ENCODE data around the gene ROR1. TPM values are rescaled to one million over a fixed set of nuclear protein-coding genes. Genes with fewer than 3 reads are reported as not detected.

ROR1 gene
- total RNA-seq, 1 experiment from 2014 or later, result 2.7 TPM

- Histone ChIP-seq H3K4me2 (ENCODE audit: low read length) (no peak overlapping the region), H3K27ac (ENCODE audit: low read depth, low read length) (no peak overlapping the region), H3K36me3 (ENCODE audit: control insufficient read depth in 1 of 2, insufficient read depth in 2 of 2, low read length in 2 of 2) (no peaks in the 10 kb centered on the region), H2AFZ (ENCODE audit: low read depth, low read length, poor library complexity, severe bottlenecking) (no peak overlapping the region), H3K9ac (ENCODE audit: low read length) (no peak overlapping the region), H3K9me3 (ENCODE audit: control insufficient read depth in 1 of 2, insufficient read depth in 1 of 2, low read depth in 1 of 2, low read length in 2 of 2) (no peaks in the 10 kb centered on the region), H4K20me1 (ENCODE audit: insufficient read depth) (no peaks in the 10 kb centered on the region), H3K4me1 (ENCODE audit: control insufficient read depth in 1 of 2, insufficient read depth in 2 of 2, low read length in 2 of 2) (peaks cover 0 to 2% of the 10 kb centered on the region in 2 experiments; a peak in 1 of 4 replicates), H3K79me2 (ENCODE audit: insufficient read depth, low read length) (no peaks in the 10 kb centered on the region), H3K27me3 (ENCODE audit: insufficient read depth, low read length) (peaks cover 6% of the 10 kb centered on the region; the same call in 1 of the 2 replicates), H3K9me2 (ENCODE audit: insufficient read depth) (no peaks in the 10 kb centered on the region), H3K4me3 (replicated peaks in 1 of 2; ENCODE audit: low read depth in 1 of 2, low read length in 2 of 2) (no peak overlapping the region)
- intact Hi-C loops (cut with micrococcal nuclease), result loop anchor here (2.0 to 10.0 kb wide), 3 partner anchors 140 to 300 kb away; partner anchors contain the start of gene ROR1
- no TSS peak for BruUV-seq (replicated peaks)
- ChIA-PET RAD21 (ENCODE audit: low non-redundant PET in 1 of 2, low total read pairs in 2 of 2, uncharacterized antibody in 2 of 2, unreplicated experiment in 2 of 2) (interaction anchor here (0.5 to 2.1 kb wide), 5 partner anchors 223 to 298 kb away, joined by 3 to 12 read pairs (median 4); no protein-coding TSS in a partner anchor), CTCF (interaction anchor here (1.5 to 3.3 kb wide), 2 partner anchors 223 to 241 kb away, joined by 12 to 45 read pairs; no protein-coding TSS in a partner anchor), POLR2A (interaction anchor here (0.9 kb wide), 1 partner anchor 223 kb away, joined by 3 read pairs; no protein-coding TSS in a partner anchor)
- ATAC-seq (peak; percentile 76), DNase-seq (ENCODE audit: low read depth, low spot score) (no peak)
- TF ChIP-seq SP1 (IDR thresholded peaks at IDR 0.05; ENCODE audit: low read depth), result no peak
- TF ChIP-seq RAD21 (IDR thresholded peaks at IDR 0.05; ENCODE audit: low read depth), result peak; percentile 75
- TF ChIP-seq CTCF (IDR thresholded peaks at IDR 0.05 in 2 of 3, conservative IDR thresholded peaks at IDR 0.05 in 1 of 3; ENCODE audit: borderline replicate concordance in 1 of 3, insufficient read depth in 1 of 3, low read depth in 2 of 3, low read length in 2 of 3), result peak; percentile 40 to 60 (median 44); a peak in 5 of 6 replicates
- no peak for TF ChIP-seq JUND (IDR thresholded peaks at IDR 0.05)
Measured at GRCh38 chr1:63915121-63915520, 141.3 kb downstream of the ROR1 start.

DNA sequence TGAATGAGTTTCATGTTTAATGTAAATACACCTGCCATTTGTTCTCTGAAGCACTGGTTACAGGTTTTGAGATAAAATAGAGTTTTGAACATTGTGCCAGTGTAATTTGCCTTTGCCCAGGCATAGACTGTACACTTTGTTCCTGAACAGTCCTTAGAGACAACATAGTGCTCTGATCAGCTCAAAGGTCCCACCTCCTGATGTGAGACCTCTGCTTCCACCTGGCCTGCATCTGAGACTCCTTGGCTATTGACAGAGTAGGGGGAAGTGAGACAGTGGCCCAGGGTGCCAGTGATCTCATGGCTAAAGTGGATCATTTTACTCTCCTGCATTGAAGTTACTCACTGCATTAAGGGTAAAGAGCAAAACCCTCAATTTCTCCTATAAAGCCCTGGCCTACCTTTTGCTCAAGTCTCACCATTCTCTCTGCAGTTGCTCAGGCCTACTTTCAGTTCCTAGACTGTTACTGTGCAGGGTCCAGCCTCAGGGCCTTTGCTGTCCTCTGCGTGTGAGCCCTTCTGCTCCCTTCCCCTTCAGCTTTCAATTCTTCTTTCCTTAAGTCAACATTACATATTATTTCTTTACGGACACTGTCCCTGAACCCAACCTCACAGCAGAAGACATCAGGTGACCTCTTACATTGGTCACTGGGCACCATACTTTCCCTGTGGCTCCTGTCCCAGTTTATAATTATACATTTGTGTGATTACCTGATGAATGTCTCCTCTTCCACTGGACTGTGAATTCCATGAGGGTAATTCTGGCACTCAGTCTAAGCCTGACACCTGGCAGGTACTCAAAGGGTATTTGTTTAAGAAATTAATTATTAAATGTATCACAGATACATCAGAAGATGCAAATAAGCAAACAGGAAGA is 142.9 kb downstream of the ROR1 start:
- no peak for DNase-seq (ENCODE audit: low read depth, low spot score)
- ChIA-PET POLR2A (no interaction called here), RAD21 (ENCODE audit: low non-redundant PET in 1 of 2, low total read pairs in 2 of 2, uncharacterized antibody in 2 of 2, unreplicated experiment in 2 of 2) (no interaction called here), CTCF (interaction anchor here (7.2 kb wide), 1 partner anchor 225 kb away, joined by 50 read pairs; no protein-coding TSS in a partner anchor)
- no TSS peak for BruUV-seq (replicated peaks)
- Histone ChIP-seq H3K4me1 (ENCODE audit: control insufficient read depth in 1 of 2, insufficient read depth in 2 of 2, low read length in 2 of 2) (peaks cover 0 to 15% of the 10 kb centered on the region in 2 experiments; a peak in 2 of 4 replicates), H3K4me2 (ENCODE audit: low read length) (no peak overlapping the region), H3K79me2 (ENCODE audit: insufficient read depth, low read length) (no peaks in the 10 kb centered on the region), H3K9me2 (ENCODE audit: insufficient read depth) (no peaks in the 10 kb centered on the region), H3K27ac (ENCODE audit: low read depth, low read length) (no peak overlapping the region), H3K27me3 (ENCODE audit: insufficient read depth, low read length) (peaks cover 6% of the 10 kb centered on the region; the same call in 1 of the 2 replicates), H2AFZ (ENCODE audit: low read depth, low read length, poor library complexity, severe bottlenecking) (no peak overlapping the region), H3K36me3 (ENCODE audit: control insufficient read depth in 1 of 2, insufficient read depth in 2 of 2, low read length in 2 of 2) (no peaks in the 10 kb centered on the region), H4K20me1 (ENCODE audit: insufficient read depth) (no peaks in the 10 kb centered on the region), H3K9ac (ENCODE audit: low read length) (no peak overlapping the region), H3K9me3 (ENCODE audit: control insufficient read depth in 1 of 2, insufficient read depth in 1 of 2, low read depth in 1 of 2, low read length in 2 of 2) (no peaks in the 10 kb centered on the region), H3K4me3 (replicated peaks in 1 of 2; ENCODE audit: low read depth in 1 of 2, low read length in 2 of 2) (no peak overlapping the region)
- ATAC-seq, result no peak
- TF ChIP-seq POLR2AphosphoS5 (IDR thresholded peaks at IDR 0.05; ENCODE audit: low read depth, low read length) (no peak), ELF1 (IDR thresholded peaks at IDR 0.05; ENCODE audit: borderline replicate concordance, low read depth) (no peak), EZH2phosphoT487 (IDR thresholded peaks at IDR 0.05; ENCODE audit: borderline replicate concordance) (no peak), JUND (IDR thresholded peaks at IDR 0.05) (no peak), EGR1 (IDR thresholded peaks at IDR 0.05; ENCODE audit: low read depth) (no peak), RAD21 (IDR thresholded peaks at IDR 0.05; ENCODE audit: low read depth) (no peak), SIN3A (IDR thresholded peaks at IDR 0.05; ENCODE audit: low read depth) (no peak), ZNF274 (IDR thresholded peaks at IDR 0.05; ENCODE audit: low read depth, low read length) (no peak)
- TF ChIP-seq, protein P1, sequence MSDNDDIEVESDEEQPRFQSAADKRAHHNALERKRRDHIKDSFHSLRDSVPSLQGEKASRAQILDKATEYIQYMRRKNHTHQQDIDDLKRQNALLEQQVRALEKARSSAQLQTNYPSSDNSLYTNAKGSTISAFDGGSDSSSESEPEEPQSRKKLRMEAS (IDR thresholded peaks at IDR 0.05), result no peak
- intact Hi-C loops (cut with micrococcal nuclease), result loop anchor here (5.0 to 10.0 kb wide), 2 partner anchors 142 to 224 kb away; partner anchors contain the start of gene ROR1

Measured in HCT116 (cell line).